Measurements from ENCODE around the gene UPF3A. TPM values are rescaled to one million over a fixed set of nuclear protein-coding genes. Genes with fewer than 3 reads are reported as not detected.
"Not testable (repeated sequence)": the region's sequence is repeated elsewhere in the genome, so short reads cannot be mapped to it uniquely, and the experiment has no call there.

Gene UPF3A
- total RNA-seq, 1 donor from 2014 or later, result 52.1 TPM

GRCh38 chr13:114347256-114347655, 65.9 kb downstream of the UPF3A start:
- H3K9me3 Mint-ChIP-seq; H3K4me1 Mint-ChIP-seq; H3K36me3 Mint-ChIP-seq (ENCODE audit: low read depth); H3K27ac Mint-ChIP-seq; DNase-seq; intact Hi-C loops (cut with micrococcal nuclease); H3K4me3 Mint-ChIP-seq: not testable (repeated sequence)
- H3K27me3 Mint-ChIP-seq, result peaks cover 57% of the 10 kb centered on the region

- H3K36me3 Mint-ChIP-seq (ENCODE audit: low read depth); H3K9me3 Mint-ChIP-seq; intact Hi-C loops (cut with micrococcal nuclease); H3K4me1 Mint-ChIP-seq; H3K27ac Mint-ChIP-seq; H3K4me3 Mint-ChIP-seq: not testable (repeated sequence)
- DNase-seq, result peak; percentile 74
- H3K27me3 Mint-ChIP-seq, result peaks cover 28% of the 10 kb centered on the region
Measured at GRCh38 chr13:114352763-114353162, 71.4 kb downstream of the UPF3A start.

- H3K4me1 Mint-ChIP-seq; H3K36me3 Mint-ChIP-seq (ENCODE audit: low read depth); DNase-seq; intact Hi-C loops (cut with micrococcal nuclease); H3K9me3 Mint-ChIP-seq; H3K27ac Mint-ChIP-seq; H3K4me3 Mint-ChIP-seq: not testable (repeated sequence)
- peaks cover 22% of the 10 kb centered on the region for H3K27me3 Mint-ChIP-seq
Measured at GRCh38 chr13:114353382-114353781, 72.0 kb downstream of the UPF3A start.

Other genes starting within 250 kb of the UPF3A start
- 15.9 TPM in 2 replicates for gene RASA3, start 149.0 kb upstream of the UPF3A start, total RNA-seq
- gene CFAP97D2, start 102.3 kb upstream of the UPF3A start, total RNA-seq, result not detected in 2 replicates
- gene CDC16, start 46.7 kb upstream of the UPF3A start, total RNA-seq, result 84.5 and 85.4 TPM in 2 replicates
- gene CHAMP1, start 32.9 kb downstream of the UPF3A start, total RNA-seq, result 46.9 and 48.2 TPM in 2 replicates

Data from activated CD4-positive, alpha-beta T cell treated with anti-CD3 and anti-CD28 coated beads, Interleukin-2, amount 10 ng/mL, durations not matched to agents 24 days and 14 days (primary cell).